Mucosa of stomach (tissue), 1 donor: ENCODE measurements around the gene ACAP3.

Source experiments
- H3K27me3 ChIP-seq: one replicate; pipeline ENCODE4 v1.7.0; 2013; ENCODE audit warnings: mild to moderate bottlenecking, low read length; ENCODE audit not compliant: control insufficient read depth, insufficient read depth
- H3K36me3 ChIP-seq: one replicate; pipeline ENCODE4 v1.7.0; 2013; ENCODE audit warnings: low read length; ENCODE audit not compliant: control insufficient read depth, insufficient read depth
- H3K4me1 ChIP-seq: one replicate; pipeline ENCODE4 v1.7.0; 2013; ENCODE audit warnings: mild to moderate bottlenecking, low read length; ENCODE audit not compliant: control insufficient read depth, insufficient read depth
- H3K4me3 ChIP-seq: one replicate; pipeline ENCODE4 v1.7.0; 2013; ENCODE audit warnings: low read length
- H3K9ac ChIP-seq: one replicate; pipeline ENCODE4 v1.7.0; 2013; ENCODE audit warnings: mild to moderate bottlenecking, low read length, moderate library complexity
- H3K9me3 ChIP-seq: one replicate; pipeline ENCODE4 v1.7.0; 2013; ENCODE audit warnings: mild to moderate bottlenecking, low read length, moderate library complexity; ENCODE audit not compliant: control insufficient read depth
- donor health status: Pancreatic carcinoma.

The ACAP3 gene

DNA sequence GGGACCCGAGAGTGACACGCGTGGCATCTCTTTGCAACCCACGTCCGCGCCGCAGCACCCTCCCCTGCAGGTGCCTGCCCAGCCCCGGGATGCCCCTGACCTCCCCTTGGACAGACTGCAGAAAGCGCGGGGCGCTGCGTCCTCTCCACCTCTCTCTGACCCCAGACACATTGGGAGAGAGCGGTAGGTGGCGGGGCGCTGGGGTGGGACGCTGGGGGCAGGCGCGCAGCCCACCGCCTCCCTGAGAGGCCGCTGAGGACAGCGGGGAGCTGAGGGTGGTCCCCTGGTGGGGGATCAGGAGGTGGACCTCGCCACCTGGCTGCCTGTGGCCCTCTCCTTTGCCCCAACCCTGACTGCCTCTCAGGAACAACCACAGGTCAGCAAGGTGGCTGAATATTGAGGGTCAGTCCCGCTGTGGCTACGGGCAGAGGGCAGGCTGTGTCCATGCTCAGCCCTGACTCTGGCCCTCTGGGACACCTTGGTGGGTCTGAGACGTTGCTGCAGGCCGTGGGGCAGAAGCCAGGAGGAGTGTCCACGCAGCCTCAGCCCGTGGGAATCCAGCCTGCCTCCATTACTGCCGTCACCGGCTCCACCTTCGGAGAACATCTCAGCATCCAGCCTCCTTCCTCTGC, 33.3 kb downstream of the ACAP3 start:
- Histone ChIP-seq H3K27me3 (no peaks in the 10 kb centered on the region), H3K9ac (peak overlapping the region; percentile 53), H3K9me3 (no peaks in the 10 kb centered on the region), H3K4me1 (peaks cover 31% of the 10 kb centered on the region), H3K4me3 (no peak overlapping the region), H3K36me3 (no peaks in the 10 kb centered on the region)

DNA sequence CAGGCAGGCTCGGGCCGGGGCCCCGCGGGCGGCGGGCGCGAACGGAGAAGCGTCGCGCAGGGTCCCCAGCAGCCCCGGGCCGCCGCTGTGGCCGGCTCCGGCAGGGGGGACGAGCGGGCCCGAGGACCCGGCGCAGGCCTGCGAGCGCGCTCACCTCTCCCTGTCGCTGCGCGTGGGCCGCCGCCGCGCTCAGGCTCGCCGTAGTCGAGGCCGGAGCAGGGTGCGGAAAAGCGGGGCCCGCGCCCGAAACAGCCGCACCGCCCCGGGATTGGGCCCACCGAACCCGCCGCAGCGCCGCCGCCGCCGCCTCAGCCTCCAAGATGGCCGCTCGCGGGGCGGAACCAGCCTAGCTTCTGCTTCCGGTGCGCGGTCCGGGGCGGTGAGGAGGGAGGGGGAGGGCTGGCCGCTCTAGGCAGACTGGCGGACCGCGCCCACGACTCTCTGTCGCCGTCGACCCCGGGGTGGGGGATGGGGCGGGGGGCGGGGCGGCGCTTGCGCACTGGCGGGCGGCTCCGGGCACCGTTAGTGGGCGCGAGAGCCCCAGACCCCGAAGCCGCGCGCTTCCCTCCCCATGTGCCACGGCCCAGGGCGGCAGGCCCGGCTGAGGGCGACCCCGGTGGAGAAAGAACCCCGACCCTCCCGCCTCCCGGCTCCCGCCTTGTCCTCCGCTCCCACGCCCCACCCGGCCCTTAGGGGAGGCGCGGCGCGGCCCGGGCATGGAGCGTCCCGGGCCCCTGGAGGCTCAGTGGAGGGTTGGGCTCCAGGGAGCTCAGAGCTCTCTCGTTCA, 34.0 kb downstream of the ACAP3 start, which contains the start of gene UBE2J2:
UBE2J2 (minus strand) TSS at position 343 of the 787 bp plus-strand sequence. CDS start 5,862 bp downstream, outside the sequence.
- peak within 1 kb of the TSS; percentile 79 for H3K9ac ChIP-seq
- H3K4me3 ChIP-seq, result peak within 1 kb of the TSS; percentile 44
- H3K36me3 ChIP-seq, result no peaks in the 10 kb centered on the region
- H3K9me3 ChIP-seq, result no peaks in the 10 kb centered on the region
- no peaks in the 10 kb centered on the region for H3K27me3 ChIP-seq
- peaks cover 31% of the 10 kb centered on the region for H3K4me1 ChIP-seq

DNA sequence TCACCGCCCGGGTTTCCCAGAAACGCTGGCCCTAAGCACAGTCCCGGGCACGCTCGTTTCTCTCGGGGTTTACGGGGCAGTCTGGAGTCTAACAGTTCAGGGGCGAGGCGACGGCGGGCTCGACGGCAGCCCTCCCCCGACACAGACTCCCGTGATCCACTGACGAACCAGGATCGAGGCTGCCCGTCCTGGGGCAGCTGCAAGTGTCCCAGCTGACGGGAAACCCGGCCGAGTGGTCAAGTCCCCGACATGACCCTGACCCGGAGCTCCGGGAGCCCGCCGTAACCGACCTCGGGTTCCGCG, 34.6 kb downstream of the ACAP3 start:
- Histone ChIP-seq H3K36me3 (no peaks in the 10 kb centered on the region), H3K9me3 (no peaks in the 10 kb centered on the region), H3K9ac (peak overlapping the region; percentile 79), H3K4me3 (peak overlapping the region; percentile 44), H3K27me3 (no peaks in the 10 kb centered on the region), H3K4me1 (peaks cover 31% of the 10 kb centered on the region)

DNA sequence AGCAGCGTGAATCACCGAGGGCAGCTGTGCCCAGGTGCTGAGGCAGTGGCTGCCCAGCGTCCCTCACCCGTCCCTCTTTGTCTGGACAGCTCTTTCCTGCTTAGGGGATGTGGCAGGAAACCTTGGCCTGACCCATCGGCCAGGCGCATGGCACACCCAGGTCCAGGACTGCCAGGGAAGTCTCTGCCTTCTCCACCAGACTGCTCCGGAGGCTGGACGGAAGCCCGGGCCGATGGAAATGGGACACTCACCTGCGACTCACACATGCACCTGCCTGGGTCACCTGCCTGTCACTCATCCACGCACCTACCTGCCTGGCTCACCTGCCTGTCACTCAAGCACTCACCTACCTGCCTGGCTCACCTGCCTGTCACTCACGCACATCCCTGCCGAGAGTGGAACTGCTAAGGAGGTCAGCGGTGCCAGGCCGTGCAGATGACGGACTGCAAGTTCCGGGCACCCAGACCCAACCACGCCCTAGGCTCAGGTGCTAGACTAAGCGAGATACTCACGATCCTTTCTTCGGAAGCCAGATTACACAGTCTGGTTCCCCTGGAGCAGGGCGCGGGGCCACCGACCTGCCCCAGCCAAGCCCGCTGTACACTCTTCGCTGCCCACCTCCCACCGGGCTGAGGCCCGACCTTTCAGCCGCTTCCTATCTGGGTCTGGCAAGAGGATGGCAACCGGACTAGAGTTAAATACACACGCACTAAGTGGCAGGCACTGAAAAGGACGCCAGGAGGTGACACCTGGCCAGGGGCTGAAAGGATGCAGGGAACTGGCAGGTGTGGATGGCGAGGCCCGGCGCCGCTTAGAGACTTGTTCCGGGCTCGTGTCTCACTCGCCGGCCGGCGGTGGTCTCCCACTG, 35.2 kb downstream of the ACAP3 start:
- no peaks in the 10 kb centered on the region for H3K9me3 ChIP-seq
- H3K36me3 ChIP-seq, result peaks cover under 1% of the 10 kb centered on the region
- H3K4me1 ChIP-seq, result peaks cover 31% of the 10 kb centered on the region
- H3K4me3 ChIP-seq, result peak overlapping the region; percentile 44
- H3K9ac ChIP-seq, result peak overlapping the region; percentile 79
- H3K27me3 ChIP-seq, result no peaks in the 10 kb centered on the region

DNA sequence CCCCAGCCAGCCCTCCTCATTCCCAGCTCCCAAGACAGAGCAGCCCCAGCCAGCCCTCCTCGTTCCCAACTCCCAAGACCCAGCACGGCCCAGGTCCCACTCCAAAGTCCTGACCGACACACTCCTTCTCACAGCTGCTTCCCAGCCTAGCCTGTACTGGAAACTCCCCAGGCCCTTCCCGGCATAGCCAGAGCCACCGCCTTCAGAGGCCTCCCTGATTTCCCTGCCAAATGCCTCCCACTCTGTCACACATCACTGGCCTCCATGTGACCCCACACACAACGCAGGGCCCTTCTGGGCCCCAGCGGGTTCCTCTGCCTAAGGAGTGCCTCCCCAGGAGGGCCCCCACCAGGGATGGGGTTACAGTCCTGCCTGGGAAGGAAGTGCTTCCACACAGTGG, 36.9 kb downstream of the ACAP3 start:
- Histone ChIP-seq H3K27me3 (no peaks in the 10 kb centered on the region), H3K9ac (no peak overlapping the region), H3K4me3 (no peak overlapping the region), H3K36me3 (peaks cover 6% of the 10 kb centered on the region), H3K4me1 (peaks cover 31% of the 10 kb centered on the region), H3K9me3 (no peaks in the 10 kb centered on the region)

DNA sequence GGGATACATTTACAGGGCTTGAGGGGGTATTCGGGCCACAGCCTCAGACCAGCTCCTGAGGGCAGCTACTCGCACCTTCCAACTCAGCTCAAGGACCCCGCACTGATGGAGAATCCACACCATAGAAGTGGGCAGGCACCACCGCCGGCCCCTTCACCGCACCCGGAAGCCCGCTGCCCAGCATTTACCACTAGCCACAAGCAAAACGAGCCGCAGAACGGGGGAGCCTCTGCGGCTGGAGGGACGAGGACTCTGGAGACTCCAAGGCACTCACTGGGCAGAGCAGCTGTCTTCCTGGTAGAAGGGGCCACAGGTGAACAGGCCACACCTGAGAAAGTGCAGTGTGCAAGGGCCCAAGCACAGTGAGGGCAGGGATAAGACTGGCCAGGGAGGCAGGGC, 39.4 kb downstream of the ACAP3 start:
- H3K4me1 ChIP-seq, result peaks cover 23% of the 10 kb centered on the region
- H3K9me3 ChIP-seq, result no peaks in the 10 kb centered on the region
- no peaks in the 10 kb centered on the region for H3K27me3 ChIP-seq
- H3K9ac ChIP-seq, result no peak overlapping the region
- H3K4me3 ChIP-seq, result no peak overlapping the region
- peaks cover 6% of the 10 kb centered on the region for H3K36me3 ChIP-seq

DNA sequence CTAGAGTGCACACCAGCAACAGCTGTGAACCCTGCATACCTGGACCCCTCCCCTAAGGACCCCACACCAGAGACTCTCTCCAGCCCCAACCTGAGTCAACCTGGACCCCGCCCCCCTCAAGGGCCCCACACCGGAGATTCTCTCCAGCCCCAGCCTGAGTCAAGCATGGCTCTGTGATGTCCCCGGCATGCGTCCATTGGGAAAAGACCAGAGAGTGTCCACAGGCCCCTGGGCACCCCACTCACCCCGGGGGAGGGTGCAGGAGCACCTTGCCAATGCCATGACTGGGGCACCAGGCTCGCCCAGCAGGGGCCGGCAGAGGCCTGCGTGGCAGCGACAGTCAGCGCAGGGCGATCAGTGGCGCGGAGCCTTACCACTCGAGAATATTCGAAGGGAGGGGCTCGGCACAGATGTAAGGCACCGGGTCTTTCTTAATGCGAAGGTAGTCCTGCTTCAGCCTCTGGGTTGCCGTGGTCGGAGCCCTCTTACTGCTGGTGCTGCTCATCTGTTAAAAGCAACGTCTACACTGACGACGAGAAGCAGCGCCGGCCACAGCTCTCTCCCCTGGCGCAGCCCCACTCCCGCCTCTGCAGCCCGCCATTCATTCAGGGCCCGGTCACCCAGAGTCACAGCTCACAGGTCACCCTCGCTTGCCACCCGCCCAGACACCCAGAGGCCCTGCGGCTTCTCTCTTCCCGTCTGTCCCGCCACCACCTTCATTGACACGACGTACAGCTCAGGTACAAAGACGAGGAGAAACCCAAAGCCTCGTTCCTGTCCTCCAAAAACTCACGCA, 40.0 kb downstream of the ACAP3 start:
- H3K4me3 ChIP-seq, result no peak overlapping the region
- H3K9ac ChIP-seq, result no peak overlapping the region
- peaks cover 7% of the 10 kb centered on the region for H3K36me3 ChIP-seq
- H3K27me3 ChIP-seq, result no peaks in the 10 kb centered on the region
- H3K4me1 ChIP-seq, result peaks cover 23% of the 10 kb centered on the region
- H3K9me3 ChIP-seq, result no peaks in the 10 kb centered on the region

DNA sequence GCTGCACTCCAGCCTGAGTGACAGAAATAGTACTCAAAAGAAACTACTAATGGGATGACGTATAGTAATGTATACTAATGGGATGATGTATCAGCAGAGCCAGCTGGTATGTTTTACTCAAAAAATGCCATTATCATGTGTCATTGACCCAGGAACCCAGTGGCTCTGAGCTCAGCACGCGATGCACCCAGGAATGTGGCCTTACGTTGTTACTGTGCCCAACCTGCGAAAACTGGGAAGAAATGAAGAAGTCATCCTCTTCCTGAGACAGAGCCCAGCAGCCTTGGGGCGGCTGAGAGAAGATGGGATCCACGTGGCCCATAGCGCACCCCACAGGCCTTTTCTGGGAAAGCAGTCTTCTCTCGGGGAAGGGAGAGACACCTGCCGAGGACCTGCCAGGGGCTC, 42.9 kb downstream of the ACAP3 start:
- H3K9ac ChIP-seq, result no peak overlapping the region
- H3K36me3 ChIP-seq, result peaks cover 20% of the 10 kb centered on the region
- H3K27me3 ChIP-seq, result no peaks in the 10 kb centered on the region
- no peaks in the 10 kb centered on the region for H3K4me1 ChIP-seq
- H3K9me3 ChIP-seq, result no peaks in the 10 kb centered on the region
- H3K4me3 ChIP-seq, result no peak overlapping the region

DNA sequence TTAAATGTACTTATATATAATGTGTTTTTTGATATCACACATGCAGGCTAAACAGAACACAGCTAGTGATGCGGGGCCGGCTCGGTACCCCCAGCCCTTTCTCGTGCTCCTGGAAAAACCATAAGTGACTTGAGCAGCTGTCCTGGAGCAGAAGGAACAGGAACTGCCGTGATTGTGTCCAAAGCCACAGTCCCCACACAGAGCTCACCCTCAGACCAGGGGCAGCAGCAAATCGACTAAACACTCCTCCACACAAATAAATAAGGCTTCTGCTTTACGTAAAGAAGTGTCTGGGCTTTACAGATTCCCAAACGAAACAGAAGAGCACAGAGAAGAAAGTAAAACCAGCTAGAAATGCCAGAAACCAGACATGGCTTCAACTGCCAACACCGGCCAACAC, 43.7 kb downstream of the ACAP3 start:
- no peak overlapping the region for H3K4me3 ChIP-seq
- H3K9me3 ChIP-seq, result no peaks in the 10 kb centered on the region
- H3K27me3 ChIP-seq, result no peaks in the 10 kb centered on the region
- no peak overlapping the region for H3K9ac ChIP-seq
- peaks cover 20% of the 10 kb centered on the region for H3K36me3 ChIP-seq
- H3K4me1 ChIP-seq, result no peaks in the 10 kb centered on the region

DNA sequence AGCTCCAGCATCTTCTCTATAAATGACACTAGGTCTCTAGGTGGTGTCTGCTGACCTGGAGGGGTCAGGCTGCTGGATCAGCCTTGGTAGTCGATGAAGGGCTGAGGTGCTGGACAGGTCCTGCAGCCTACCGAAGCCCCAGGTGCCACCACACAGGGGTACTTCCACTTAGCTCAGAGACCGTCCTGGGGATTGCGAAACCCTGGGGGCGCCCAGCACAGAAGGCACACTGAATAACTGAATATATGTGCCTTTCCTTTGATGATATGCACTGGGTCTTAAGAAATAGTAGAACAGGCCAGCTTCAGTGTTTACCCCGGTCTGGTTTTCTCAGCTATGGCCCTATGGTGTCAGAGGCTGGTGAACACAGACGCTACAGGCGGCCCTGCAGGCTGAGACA, 45.0 kb downstream of the ACAP3 start:
- Histone ChIP-seq H3K36me3 (peaks cover 20% of the 10 kb centered on the region), H3K9me3 (no peaks in the 10 kb centered on the region), H3K4me1 (peaks cover 4% of the 10 kb centered on the region), H3K27me3 (no peaks in the 10 kb centered on the region), H3K9ac (no peak overlapping the region), H3K4me3 (no peak overlapping the region)

DNA sequence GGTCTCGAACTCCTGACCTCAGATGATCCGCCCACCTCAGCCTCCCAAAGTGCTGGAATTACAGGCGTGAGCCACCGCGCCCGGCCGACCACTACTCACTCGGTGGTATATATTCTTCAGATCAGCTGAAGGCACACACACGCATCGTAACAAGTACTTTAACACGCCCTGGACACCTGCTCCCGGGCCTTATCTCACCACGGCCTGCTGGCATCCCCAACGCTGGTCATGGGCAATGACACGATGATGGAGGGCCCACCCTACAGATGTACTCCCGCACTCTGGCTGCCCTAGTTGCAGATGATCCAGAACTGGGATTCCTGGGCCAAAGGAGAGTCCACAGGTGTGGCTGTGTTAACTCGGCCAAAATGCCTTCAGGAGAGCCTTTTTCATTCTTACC, 45.7 kb downstream of the ACAP3 start:
- Histone ChIP-seq H3K9ac (no peak overlapping the region), H3K4me1 (peaks cover 4% of the 10 kb centered on the region), H3K27me3 (no peaks in the 10 kb centered on the region), H3K36me3 (peaks cover 14% of the 10 kb centered on the region), H3K4me3 (no peak overlapping the region), H3K9me3 (no peaks in the 10 kb centered on the region)
